GM19372 (cell line): Measurements from ENCODE around the gene SCAF8.

ENCODE experiments used
- ATAC-seq: cut with Tn5 transposase; IDR thresholded peaks from one replicate; pipeline ENCODE4 v1.9.1; 2021; ENCODE audit warnings: mild to moderate bottlenecking, low read depth, moderate library complexity; ENCODE audit not compliant: unreplicated experiment

Gene SCAF8

GRCh38 chr6:154822947-154823558 lies 89.8 kb downstream of the SCAF8 start:
- ATAC-seq, result no peak

- ATAC-seq, result no peak
These were observed 90.9 kb downstream of the SCAF8 start for GRCh38 chr6:154824076-154824475.

GRCh38 chr6:154829970-154830369 lies 96.8 kb downstream of the SCAF8 start:
- no peak for ATAC-seq

- no peak for ATAC-seq
These were observed 97.6 kb downstream of the SCAF8 start for GRCh38 chr6:154830771-154831170.

GRCh38 chr6:154835307-154835706 lies 102.1 kb downstream of the SCAF8 start:
- ATAC-seq, result no peak

- ATAC-seq, result no peak
These were observed 106.3 kb downstream of the SCAF8 start for GRCh38 chr6:154839546-154839945.

GRCh38 chr6:154840363-154840762 lies 107.1 kb downstream of the SCAF8 start:
- ATAC-seq, result no peak

GRCh38 chr6:154841109-154841508 lies 107.9 kb downstream of the SCAF8 start:
- no peak for ATAC-seq

GRCh38 chr6:154842833-154843232 lies 109.6 kb downstream of the SCAF8 start:
- no peak for ATAC-seq

- ATAC-seq, result no peak
These were observed 114.1 kb downstream of the SCAF8 start for GRCh38 chr6:154847318-154847717.

GRCh38 chr6:154848580-154848979 lies 115.4 kb downstream of the SCAF8 start:
- ATAC-seq, result no peak

GRCh38 chr6:154849475-154849874 lies 116.3 kb downstream of the SCAF8 start:
- no peak for ATAC-seq

GRCh38 chr6:154852687-154853086 lies 119.5 kb downstream of the SCAF8 start:
- ATAC-seq, result no peak

GRCh38 chr6:154857529-154857928 lies 124.3 kb downstream of the SCAF8 start:
- ATAC-seq, result no peak

GRCh38 chr6:154861825-154862224 lies 128.6 kb downstream of the SCAF8 start:
- no peak for ATAC-seq

GRCh38 chr6:154862536-154862935 lies 129.3 kb downstream of the SCAF8 start:
- ATAC-seq, result no peak

GRCh38 chr6:154864066-154864430 lies 130.8 kb downstream of the SCAF8 start:
- no peak for ATAC-seq

GRCh38 chr6:154865291-154865690 lies 132.1 kb downstream of the SCAF8 start:
- ATAC-seq, result no peak

GRCh38 chr6:154868143-154868594 lies 135.0 kb downstream of the SCAF8 start:
- no peak for ATAC-seq

- no peak for ATAC-seq
These were observed 139.4 kb downstream of the SCAF8 start for GRCh38 chr6:154872542-154873114.

GRCh38 chr6:154873546-154873945 lies 140.3 kb downstream of the SCAF8 start:
- no peak for ATAC-seq

GRCh38 chr6:154874773-154875592 lies 141.8 kb downstream of the SCAF8 start:
- ATAC-seq, result no peak
